Stomach (tissue), 4 donors: ENCODE data around the gene ADGRL2.

Experiments
- EP300 ChIP-seq: sonication (generic); formaldehyde crosslinking; IDR thresholded peaks from one replicate; pipeline ENCODE4 v1.6.1; 2017; ENCODE audit warnings: antibody characterized with exemption
- POLR2A ChIP-seq, 4 donors: fragments of 450-650 bp; IDR thresholded peaks; one replicate each; pipeline ENCODE4 v1.6.1; 2016; ENCODE audit warnings: antibody characterized with exemption in 4 of 4, control low read depth in 2 of 4, mild to moderate bottlenecking in 1 of 4, moderate library complexity in 1 of 4
- POLR2AphosphoS5 ChIP-seq, 3 donors: sonication (generic); formaldehyde crosslinking; IDR thresholded peaks; one replicate each; pipeline ENCODE4 v1.6.1; 2016; ENCODE audit warnings: antibody characterized with exemption in 3 of 3
- TF ChIP-seq, protein P1 (sequence below), 7 experiments: fragments of 450-650 bp in 4 of 7; fragments of 200-600 bp in 3 of 7; sonication (generic) in 3 of 7; IDR thresholded peaks; one replicate each; pipeline ENCODE4 v1.5.1; 2016 to 2019; ENCODE audit warnings: antibody characterized with exemption in 7 of 7, control low read depth in 2 of 7, mild to moderate bottlenecking in 1 of 7

DNA sequence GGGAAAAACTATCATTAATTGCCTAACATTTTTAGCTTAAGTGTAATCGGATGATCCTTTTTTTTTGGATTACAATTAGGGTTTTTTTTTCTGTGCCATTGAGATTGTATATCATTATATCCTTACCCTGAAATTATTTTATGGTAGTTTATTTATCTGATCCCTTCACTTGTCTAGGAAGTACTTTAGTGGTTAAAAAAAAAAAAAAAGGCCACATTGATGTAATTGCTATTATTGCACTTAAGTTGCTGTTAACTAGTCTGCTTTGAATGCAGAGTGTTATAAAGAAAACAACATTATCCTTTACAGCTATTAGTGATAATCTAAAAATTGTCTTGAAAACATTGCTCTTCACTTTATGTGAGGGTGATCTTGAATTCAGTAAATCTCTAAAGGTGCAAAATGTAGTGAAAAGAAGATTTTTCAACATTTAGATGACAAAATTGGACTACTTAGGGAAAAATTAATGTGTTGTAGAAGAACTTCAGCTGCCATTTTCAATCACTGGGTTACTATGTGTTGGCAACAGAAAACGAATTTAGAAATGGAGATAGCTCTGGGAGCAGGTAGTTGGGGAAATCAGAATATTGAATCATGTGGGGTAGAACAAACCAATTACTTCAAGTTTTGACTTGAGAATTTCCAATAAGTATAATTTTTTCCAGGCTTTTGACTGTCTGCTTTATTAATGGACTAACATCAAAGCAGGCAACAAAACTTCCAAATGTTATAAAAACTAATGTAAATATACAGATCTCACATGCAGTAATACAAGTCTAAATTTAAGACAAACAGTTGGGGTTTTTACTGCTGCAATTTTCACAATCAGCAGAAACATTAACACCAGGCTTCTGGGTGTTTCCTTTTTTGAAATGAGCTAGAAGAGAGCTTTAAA is 5.0 kb downstream of the ADGRL2 start:
- TF ChIP-seq, protein P1, sequence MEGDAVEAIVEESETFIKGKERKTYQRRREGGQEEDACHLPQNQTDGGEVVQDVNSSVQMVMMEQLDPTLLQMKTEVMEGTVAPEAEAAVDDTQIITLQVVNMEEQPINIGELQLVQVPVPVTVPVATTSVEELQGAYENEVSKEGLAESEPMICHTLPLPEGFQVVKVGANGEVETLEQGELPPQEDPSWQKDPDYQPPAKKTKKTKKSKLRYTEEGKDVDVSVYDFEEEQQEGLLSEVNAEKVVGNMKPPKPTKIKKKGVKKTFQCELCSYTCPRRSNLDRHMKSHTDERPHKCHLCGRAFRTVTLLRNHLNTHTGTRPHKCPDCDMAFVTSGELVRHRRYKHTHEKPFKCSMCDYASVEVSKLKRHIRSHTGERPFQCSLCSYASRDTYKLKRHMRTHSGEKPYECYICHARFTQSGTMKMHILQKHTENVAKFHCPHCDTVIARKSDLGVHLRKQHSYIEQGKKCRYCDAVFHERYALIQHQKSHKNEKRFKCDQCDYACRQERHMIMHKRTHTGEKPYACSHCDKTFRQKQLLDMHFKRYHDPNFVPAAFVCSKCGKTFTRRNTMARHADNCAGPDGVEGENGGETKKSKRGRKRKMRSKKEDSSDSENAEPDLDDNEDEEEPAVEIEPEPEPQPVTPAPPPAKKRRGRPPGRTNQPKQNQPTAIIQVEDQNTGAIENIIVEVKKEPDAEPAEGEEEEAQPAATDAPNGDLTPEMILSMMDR (IDR thresholded peaks at IDR 0.05), result no peak
- TF ChIP-seq POLR2AphosphoS5 (IDR thresholded peaks at IDR 0.05) (no peak), EP300 (no peak), POLR2A (IDR thresholded peaks at IDR 0.05) (no peak)
